Astrocyte of the cerebellum (primary cell): ENCODE results near the gene ACHE.

Source experiments
- DNase-seq: peaks from one replicate; pipeline ENCODE4 v3.0.0-alpha.2; 2011; ENCODE audit warnings: low read depth
- H3K4me3 ChIP-seq: 2 replicates; pipeline ENCODE4 v1.5.1; 2011; ENCODE audit warnings: mild to moderate bottlenecking, low read depth, low read length, moderate library complexity
- in situ Hi-C: cut with HindIII; loops from 2 replicates; pipeline ENCODE4 v1.10.0; 2017; ENCODE audit warnings: low sequenced_read_pairs
- TF ChIP-seq, protein P1 (sequence below): IDR thresholded peaks from 2 replicates; pipeline ENCODE4 v1.5.1; 2012; ENCODE audit warnings: low read length, low read depth, moderate library complexity, mild to moderate bottlenecking; ENCODE audit errors: missing control alignments

ACHE gene

DNA sequence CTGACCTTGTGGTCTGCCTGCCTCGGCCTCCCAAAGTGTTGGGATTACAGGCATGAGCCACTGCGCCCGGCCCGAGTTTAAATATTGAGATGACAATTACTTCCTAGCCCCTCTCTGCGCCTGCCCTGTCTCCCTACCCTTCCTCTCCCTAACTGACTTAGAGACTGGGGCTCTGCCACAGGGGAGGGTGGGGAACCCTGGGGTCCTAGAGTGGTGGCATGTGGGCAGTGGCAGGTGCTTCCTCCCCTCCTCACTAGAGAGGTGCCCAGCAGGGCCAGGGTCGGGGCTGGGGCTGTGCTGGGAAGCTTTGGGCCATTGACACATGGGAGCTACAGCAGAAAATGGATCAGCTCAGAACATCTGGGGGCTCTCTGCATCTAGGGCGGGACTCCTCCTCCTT is 7.0 kb upstream of the ACHE start:
- in situ Hi-C loops: no loop called here
- H3K4me3 ChIP-seq: no peak overlapping the region
- TF ChIP-seq, protein P1, sequence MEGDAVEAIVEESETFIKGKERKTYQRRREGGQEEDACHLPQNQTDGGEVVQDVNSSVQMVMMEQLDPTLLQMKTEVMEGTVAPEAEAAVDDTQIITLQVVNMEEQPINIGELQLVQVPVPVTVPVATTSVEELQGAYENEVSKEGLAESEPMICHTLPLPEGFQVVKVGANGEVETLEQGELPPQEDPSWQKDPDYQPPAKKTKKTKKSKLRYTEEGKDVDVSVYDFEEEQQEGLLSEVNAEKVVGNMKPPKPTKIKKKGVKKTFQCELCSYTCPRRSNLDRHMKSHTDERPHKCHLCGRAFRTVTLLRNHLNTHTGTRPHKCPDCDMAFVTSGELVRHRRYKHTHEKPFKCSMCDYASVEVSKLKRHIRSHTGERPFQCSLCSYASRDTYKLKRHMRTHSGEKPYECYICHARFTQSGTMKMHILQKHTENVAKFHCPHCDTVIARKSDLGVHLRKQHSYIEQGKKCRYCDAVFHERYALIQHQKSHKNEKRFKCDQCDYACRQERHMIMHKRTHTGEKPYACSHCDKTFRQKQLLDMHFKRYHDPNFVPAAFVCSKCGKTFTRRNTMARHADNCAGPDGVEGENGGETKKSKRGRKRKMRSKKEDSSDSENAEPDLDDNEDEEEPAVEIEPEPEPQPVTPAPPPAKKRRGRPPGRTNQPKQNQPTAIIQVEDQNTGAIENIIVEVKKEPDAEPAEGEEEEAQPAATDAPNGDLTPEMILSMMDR: no peak
- DNase-seq: no peak

DNA sequence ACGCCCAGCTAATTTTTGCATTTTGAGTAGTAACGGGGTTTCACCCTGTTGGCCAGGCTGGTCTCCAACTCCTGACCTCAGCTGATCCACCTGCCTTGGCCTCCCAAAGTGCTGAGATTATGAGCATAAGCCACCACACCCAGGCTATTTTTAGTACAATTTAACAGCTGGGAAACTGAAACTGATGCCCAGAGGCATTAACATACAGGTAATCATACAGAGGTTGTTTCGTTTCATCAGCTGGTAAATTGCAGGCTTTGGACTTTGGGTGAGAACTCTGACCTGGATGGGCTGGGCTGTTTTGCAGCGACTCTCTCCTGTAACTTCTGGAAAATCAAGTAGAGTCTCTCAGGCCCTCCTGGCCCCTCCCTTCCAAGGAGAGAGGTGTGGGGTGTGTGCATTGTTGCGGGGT is 6.2 kb upstream of the ACHE start:
- DNase-seq: no peak
- no peak overlapping the region for H3K4me3 ChIP-seq
- TF ChIP-seq, protein P1: no peak
- in situ Hi-C loops: no loop called here

GRCh38 chr7:100900978-100901377 is 5.3 kb upstream of the ACHE start:
- H3K4me3 ChIP-seq: no peak overlapping the region
- in situ Hi-C loops: no loop called here
- TF ChIP-seq, protein P1: no peak
- DNase-seq: no peak

- no peak for DNase-seq
- in situ Hi-C loops: no loop called here
- TF ChIP-seq, protein P1: no peak
Observed at GRCh38 chr7:100899432-100899831, 3.7 kb upstream of the ACHE start.

DNA sequence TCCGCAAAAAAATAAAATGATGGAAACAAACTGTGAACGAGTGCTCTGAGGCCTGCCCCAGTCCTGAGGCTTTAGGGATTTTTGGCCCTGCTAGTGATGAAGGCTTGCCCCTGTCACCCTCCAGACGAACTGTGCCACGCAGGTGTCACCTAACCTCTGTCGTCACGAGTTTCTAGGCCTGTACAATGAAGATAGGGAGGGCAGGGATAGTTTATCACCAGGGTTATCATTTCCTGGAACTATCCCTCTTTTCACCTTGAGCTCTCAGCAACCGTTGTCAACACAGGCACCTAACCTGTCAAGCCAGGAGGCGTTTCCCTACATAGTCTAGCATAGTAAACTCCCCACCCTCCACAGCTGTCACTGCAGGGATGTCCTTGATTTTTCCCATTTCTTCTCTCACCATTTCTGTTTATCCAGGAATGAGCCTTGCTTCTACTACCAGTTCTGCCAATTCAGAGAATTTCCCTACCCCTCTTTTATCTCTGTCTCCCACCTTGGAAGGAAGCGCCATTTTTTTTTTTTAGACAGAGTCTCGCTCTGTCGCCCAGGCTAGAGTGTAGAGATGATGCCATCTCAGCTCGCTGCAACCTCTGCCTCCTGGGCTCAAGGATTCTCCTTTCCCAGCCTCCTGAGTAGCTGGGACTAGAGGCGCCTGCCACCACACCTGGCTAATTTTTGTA is 2.2 kb upstream of the ACHE start:
- in situ Hi-C loops: no loop called here
- H3K4me3 ChIP-seq: no peak overlapping the region
- DNase-seq: no peak
- TF ChIP-seq, protein P1: no peak

More at GRCh38 chr7:100899432-100899831, 3.7 kb upstream of the ACHE start:
- H3K4me3 ChIP-seq: no peak overlapping the region

GRCh38 chr7:100896732-100897608 is 1.3 kb upstream of the ACHE start:
- in situ Hi-C loops: no loop called here
- TF ChIP-seq, protein P1: peak; percentile 70
- H3K4me3 ChIP-seq: peak overlapping the region; percentile 26
- DNase-seq: no peak
